Panc1 (cell line): Measurements from ENCODE around the gene CRYBG1. TPM values are rescaled to one million over a fixed set of nuclear protein-coding genes. Genes with fewer than 3 reads are reported as not detected.

ENCODE experiments used
- ATAC-seq: fragments of 200-7000 bp; cut with Tn5 transposase; 2 replicates; pipeline ENCODE4 v1.9.1; 2020; ENCODE audit warnings: mild to moderate bottlenecking, moderate library complexity
- BruUV-seq: library from RNA; stranded (reverse); fragments of 400-500 nt; replicated peaks from 2 replicates; lab custom pipeline; 2021; lab: Mats Ljungman, UMichigan
- CTCF ChIA-PET: fragments of 300-600 bp; sonication (Branson Sonifier 250); formaldehyde crosslinking; loops from one replicate; lab custom pipeline; 2022; ENCODE audit warnings: antibody characterized with exemption; lab: Charles Lee
- POLR2A ChIA-PET: fragments of 300-600 bp; sonication (Branson Sonifier 250); formaldehyde crosslinking; loops from one replicate; lab custom pipeline; 2022; ENCODE audit warnings: antibody characterized with exemption; lab: Charles Lee
- DNase-seq: peaks from one replicate; pipeline ENCODE4 v3.0.0-alpha.2; 2010; ENCODE audit warnings: low read depth, low spot score
- H3K27ac ChIP-seq: 2 replicates; pipeline ENCODE4 v1.5.1; 2011; ENCODE audit warnings: mild to moderate bottlenecking, low read length, inconsistent platforms
- H3K27me3 ChIP-seq: fragments of 200-500 bp; sonication (Bioruptor generic); 2 replicates; pipeline ENCODE4 v1.6.0; 2014; ENCODE audit warnings: low read length, inconsistent platforms; ENCODE audit not compliant: control insufficient read depth, insufficient read depth
- H3K36me3 ChIP-seq: fragments of 200-500 bp; sonication (Bioruptor generic); 2 replicates; pipeline ENCODE4 v1.5.1; 2014; ENCODE audit warnings: inconsistent platforms, mild to moderate bottlenecking, low read length, moderate library complexity; ENCODE audit not compliant: control insufficient read depth, insufficient read depth
- H3K4me1 ChIP-seq: 2 replicates; pipeline ENCODE4 v1.5.1; 2011; ENCODE audit warnings: inconsistent platforms, mild to moderate bottlenecking, low read length, moderate library complexity; ENCODE audit not compliant: control insufficient read depth, insufficient read depth
- H3K4me3 ChIP-seq, 2 experiments: 2 replicates each; pipeline ENCODE4 v1.5.1; 2011 to 2012; ENCODE audit warnings: low read depth in 2 of 2, low read length in 2 of 2, mild to moderate bottlenecking in 2 of 2, inconsistent platforms in 1 of 2, moderate library complexity in 1 of 2
- H3K9me3 ChIP-seq: fragments of 200-500 bp; sonication (Bioruptor generic); 2 replicates; pipeline ENCODE4 v1.5.1; 2014; ENCODE audit warnings: low read depth, mild to moderate bottlenecking, inconsistent platforms, low read length, moderate library complexity; ENCODE audit not compliant: control insufficient read depth, insufficient read depth
- CTCF ChIP-seq: fragments of 450-650 bp; IDR thresholded peaks from 2 replicates; pipeline ENCODE4 v1.5.1; 2017; ENCODE audit warnings: mild to moderate bottlenecking
- POLR2AphosphoS5 ChIP-seq: IDR thresholded peaks from 2 replicates; pipeline ENCODE4 v1.6.1; 2012; ENCODE audit warnings: mild to moderate bottlenecking, low read depth, low read length, moderate library complexity
- SIN3A ChIP-seq: IDR thresholded peaks from 2 replicates; pipeline ENCODE4 v1.6.1; 2012; ENCODE audit warnings: low read depth, mild to moderate bottlenecking, low read length, moderate library complexity, borderline replicate concordance; ENCODE audit not compliant: insufficient read depth
- TCF7L2 ChIP-seq: IDR thresholded peaks from 2 replicates; pipeline ENCODE4 v1.6.1; 2011; ENCODE audit warnings: mild to moderate bottlenecking, low read depth, low read length, inconsistent platforms
- in situ Hi-C: cut with HindIII; loops from 2 replicates; pipeline ENCODE4 v1.10.0; 2016; ENCODE audit warnings: low sequenced_read_pairs, low pct_unique_long_range_greater_than_20kb
- intact Hi-C: fragments of 100-400 bp; cut with micrococcal nuclease; formaldehyde crosslinking; loops from one replicate; pipeline ENCODE4 v1.10.0; 2022; ENCODE audit not compliant: unreplicated experiment
- total RNA-seq: library from RNA; stranded (reverse); gene quantifications from one replicate; pipeline ENCODE4 v1.2.1, GENCODE V29; 2021; ENCODE audit not compliant: unreplicated experiment
- TF ChIP-seq, protein P1 (sequence below), 2 experiments: IDR thresholded peaks; 2 replicates each; pipeline ENCODE4 v1.6.1; 2011 to 2012; ENCODE audit warnings: low read depth in 2 of 2, control low read depth in 1 of 2, low read length in 1 of 2, mild to moderate bottlenecking in 1 of 2, moderate library complexity in 1 of 2; ENCODE audit not compliant: insufficient read depth in 1 of 2

The CRYBG1 gene
- total RNA-seq, 1 experiment from 2014 or later = 32.3 TPM

- H3K27ac ChIP-seq = no peak overlapping the region
- in situ Hi-C loops = no loop called here
- H3K4me1 ChIP-seq = no peaks in the 10 kb centered on the region
- TF ChIP-seq POLR2AphosphoS5 (no peak), SIN3A (no peak)
- no TSS peak for BruUV-seq
- no peaks in the 10 kb centered on the region for H3K27me3 ChIP-seq
- H3K4me3 ChIP-seq = no peak overlapping the region
- POLR2A ChIA-PET = no interaction called here
- no peak for ATAC-seq
- peaks cover 14% of the 10 kb centered on the region for H3K36me3 ChIP-seq
- no peaks in the 10 kb centered on the region for H3K9me3 ChIP-seq
- CTCF ChIA-PET = no interaction called here
- DNase-seq = no peak
- intact Hi-C loops = no loop called here
These were observed 174.5 kb downstream of the CRYBG1 start for GRCh38 chr6:106535012-106535411.

- DNase-seq (no peak), ATAC-seq (no peak)
- Histone ChIP-seq H3K27ac (no peak overlapping the region), H3K27me3 (no peaks in the 10 kb centered on the region), H3K4me1 (no peaks in the 10 kb centered on the region), H3K4me3 (no peak overlapping the region), H3K9me3 (no peaks in the 10 kb centered on the region), H3K36me3 (peaks cover 2% of the 10 kb centered on the region; the same call in 1 of the 2 replicates)
- BruUV-seq = no TSS peak
- CTCF ChIA-PET = interaction anchor here (0.5 to 0.6 kb wide), 2 partner anchors 57 to 450 kb away, joined by 4 to 7 read pairs; no protein-coding TSS in a partner anchor
- POLR2A ChIA-PET = interaction anchor here (0.6 kb wide), 1 partner anchor 65 kb away, joined by 3 read pairs; no protein-coding TSS in a partner anchor
- intact Hi-C loops (no loop called here), in situ Hi-C loops (no loop called here)
- no peak for TF ChIP-seq POLR2AphosphoS5
These were observed 175.8 kb downstream of the CRYBG1 start for GRCh38 chr6:106536357-106536756.

DNA sequence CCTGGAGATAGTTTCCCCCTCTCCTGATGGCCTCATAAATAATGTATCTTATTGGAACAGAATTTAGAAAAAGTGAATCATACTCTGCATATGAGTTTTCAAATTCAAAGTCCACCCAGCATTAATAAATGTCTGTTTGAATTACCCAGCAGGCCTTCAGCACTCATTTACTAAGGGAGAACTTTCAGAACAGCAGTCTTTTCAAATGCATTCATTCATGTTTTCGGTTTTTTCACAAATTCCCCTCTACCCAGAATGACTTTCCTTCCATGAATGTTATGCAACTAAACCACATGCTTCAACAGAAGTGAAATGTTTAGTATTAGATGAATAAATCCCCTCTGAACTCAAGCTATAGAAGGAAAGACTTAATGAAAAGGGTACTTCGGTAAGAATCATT, 176.3 kb downstream of the CRYBG1 start:
- ChIA-PET CTCF (interaction anchor here (0.5 to 0.6 kb wide), 2 partner anchors 58 to 450 kb away, joined by 4 to 7 read pairs; no protein-coding TSS in a partner anchor), POLR2A (no interaction called here)
- no TSS peak for BruUV-seq

More for the DNA sequence above, 176.3 kb downstream of the CRYBG1 start:
- Histone ChIP-seq H3K27me3 (no peaks in the 10 kb centered on the region), H3K9me3 (no peaks in the 10 kb centered on the region), H3K4me3 (no peak overlapping the region), H3K36me3 (peaks cover 2% of the 10 kb centered on the region; the same call in 1 of the 2 replicates), H3K27ac (no peak overlapping the region), H3K4me1 (no peaks in the 10 kb centered on the region)
- in situ Hi-C loops = no loop called here
- ATAC-seq (no peak), DNase-seq (no peak)
- TF ChIP-seq POLR2AphosphoS5 (no peak), SIN3A (no peak), CTCF (no peak), TCF7L2 (no peak)
- TF ChIP-seq, protein P1, sequence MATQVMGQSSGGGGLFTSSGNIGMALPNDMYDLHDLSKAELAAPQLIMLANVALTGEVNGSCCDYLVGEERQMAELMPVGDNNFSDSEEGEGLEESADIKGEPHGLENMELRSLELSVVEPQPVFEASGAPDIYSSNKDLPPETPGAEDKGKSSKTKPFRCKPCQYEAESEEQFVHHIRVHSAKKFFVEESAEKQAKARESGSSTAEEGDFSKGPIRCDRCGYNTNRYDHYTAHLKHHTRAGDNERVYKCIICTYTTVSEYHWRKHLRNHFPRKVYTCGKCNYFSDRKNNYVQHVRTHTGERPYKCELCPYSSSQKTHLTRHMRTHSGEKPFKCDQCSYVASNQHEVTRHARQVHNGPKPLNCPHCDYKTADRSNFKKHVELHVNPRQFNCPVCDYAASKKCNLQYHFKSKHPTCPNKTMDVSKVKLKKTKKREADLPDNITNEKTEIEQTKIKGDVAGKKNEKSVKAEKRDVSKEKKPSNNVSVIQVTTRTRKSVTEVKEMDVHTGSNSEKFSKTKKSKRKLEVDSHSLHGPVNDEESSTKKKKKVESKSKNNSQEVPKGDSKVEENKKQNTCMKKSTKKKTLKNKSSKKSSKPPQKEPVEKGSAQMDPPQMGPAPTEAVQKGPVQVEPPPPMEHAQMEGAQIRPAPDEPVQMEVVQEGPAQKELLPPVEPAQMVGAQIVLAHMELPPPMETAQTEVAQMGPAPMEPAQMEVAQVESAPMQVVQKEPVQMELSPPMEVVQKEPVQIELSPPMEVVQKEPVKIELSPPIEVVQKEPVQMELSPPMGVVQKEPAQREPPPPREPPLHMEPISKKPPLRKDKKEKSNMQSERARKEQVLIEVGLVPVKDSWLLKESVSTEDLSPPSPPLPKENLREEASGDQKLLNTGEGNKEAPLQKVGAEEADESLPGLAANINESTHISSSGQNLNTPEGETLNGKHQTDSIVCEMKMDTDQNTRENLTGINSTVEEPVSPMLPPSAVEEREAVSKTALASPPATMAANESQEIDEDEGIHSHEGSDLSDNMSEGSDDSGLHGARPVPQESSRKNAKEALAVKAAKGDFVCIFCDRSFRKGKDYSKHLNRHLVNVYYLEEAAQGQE (IDR thresholded peaks at IDR 0.05; ENCODE audit: insufficient read depth in 1 of 2, low read depth in 2 of 2, low read length in 1 of 2) = no peak
- intact Hi-C loops = no loop called here
